SK-N-MC (cell line): Measurements from ENCODE around the gene GTF2IRD1.
A peak's percentile ranks its signal among the peaks of the same experiment; 100 is the strongest.
"Not testable (repeated sequence)": the region's sequence is repeated elsewhere in the genome, so short reads cannot be mapped to it uniquely, and the experiment has no call there.

Experiments used
- DNase-seq: peaks from one replicate; pipeline ENCODE4 v3.0.0-alpha.2; 2011; ENCODE audit warnings: low read depth, low spot score
- H3K27ac ChIP-seq: fragments of 200-600 bp; sonication (generic); 2 replicates; pipeline ENCODE4 v1.5.1; 2016; ENCODE audit warnings: mixed run types
- H3K36me3 ChIP-seq: fragments of 200-600 bp; sonication (generic); 2 replicates; pipeline ENCODE4 v1.6.1; 2017; ENCODE audit warnings: antibody characterized with exemption, low read length, mixed read lengths; ENCODE audit not compliant: insufficient read depth
- H3K4me3 ChIP-seq: fragments of 200-600 bp; sonication (generic); 2 replicates; pipeline ENCODE4 v1.5.1; 2016
- H3K9ac ChIP-seq: fragments of 200-600 bp; sonication (generic); 2 replicates; pipeline ENCODE4 v1.8.0; 2017; ENCODE audit warnings: mixed run types, mixed read lengths; ENCODE audit not compliant: insufficient read length
- H3K9me3 ChIP-seq: fragments of 200-600 bp; sonication (generic); 2 replicates; pipeline ENCODE4 v1.6.1; 2017; ENCODE audit warnings: low read depth, mild to moderate bottlenecking, antibody characterized with exemption, low read length, moderate library complexity, mixed read lengths
- EZH2 ChIP-seq: fragments of 200-600 bp; sonication (generic); IDR thresholded peaks from one replicate; pipeline ENCODE4 v1.6.1; 2017; ENCODE audit warnings: antibody characterized with exemption
- FOXP2 ChIP-seq: optimal IDR thresholded peaks from 2 replicates; pipeline ENCODE3; 2011; ENCODE audit warnings: mild to moderate bottlenecking, moderate library complexity; ENCODE audit not compliant: insufficient read depth; ENCODE audit errors: extremely low read length, control extremely low read depth
- POLR2AphosphoS5 ChIP-seq: IDR thresholded peaks from 2 replicates; pipeline ENCODE4 v1.6.1; 2012; ENCODE audit warnings: mild to moderate bottlenecking, low read depth, low read length, borderline replicate concordance

GTF2IRD1 gene

GRCh38 chr7:74527842-74528241, 74.1 kb downstream of the GTF2IRD1 start:
- no peak for TF ChIP-seq POLR2AphosphoS5
- TF ChIP-seq EZH2: no peak
- TF ChIP-seq FOXP2: no peak

GRCh38 chr7:74528773-74529172, 75.1 kb downstream of the GTF2IRD1 start:
- not testable (repeated sequence) for H3K9me3 ChIP-seq, H3K4me3 ChIP-seq, H3K9ac ChIP-seq, DNase-seq, H3K27ac ChIP-seq
- peaks cover 58% of the 10 kb centered on the region for H3K36me3 ChIP-seq

More at GRCh38 chr7:74527842-74528241, 74.1 kb downstream of the GTF2IRD1 start:
- peaks cover 58% of the 10 kb centered on the region for H3K36me3 ChIP-seq
- H3K27ac ChIP-seq: no peak overlapping the region
- no peaks in the 10 kb centered on the region for H3K9me3 ChIP-seq
- H3K4me3 ChIP-seq: no peak overlapping the region
- DNase-seq: no peak
- H3K9ac ChIP-seq: no peak overlapping the region

GRCh38 chr7:74535951-74536356, 82.2 kb downstream of the GTF2IRD1 start:
- H3K4me3 ChIP-seq: no peak overlapping the region
- H3K27ac ChIP-seq: no peak overlapping the region
- H3K9me3 ChIP-seq: no peaks in the 10 kb centered on the region
- no peak overlapping the region for H3K9ac ChIP-seq
- TF ChIP-seq POLR2AphosphoS5: no peak
- TF ChIP-seq FOXP2: no peak
- no peak for TF ChIP-seq EZH2
- DNase-seq: no peak
- H3K36me3 ChIP-seq: peaks cover 41% of the 10 kb centered on the region

- not testable (repeated sequence) for H3K9ac ChIP-seq, H3K4me3 ChIP-seq, H3K9me3 ChIP-seq, DNase-seq
- peaks cover 30% of the 10 kb centered on the region for H3K36me3 ChIP-seq
- peak overlapping the region; percentile 82 for H3K27ac ChIP-seq
These were observed 88.2 kb downstream of the GTF2IRD1 start for GRCh38 chr7:74541937-74542336.

- no peaks in the 10 kb centered on the region for H3K9me3 ChIP-seq
- peaks cover 33% of the 10 kb centered on the region for H3K36me3 ChIP-seq
- peak overlapping the region; percentile 82 for H3K27ac ChIP-seq
- TF ChIP-seq POLR2AphosphoS5: no peak
- no peak for TF ChIP-seq FOXP2
- TF ChIP-seq EZH2: no peak
- H3K9ac ChIP-seq: no peak overlapping the region
- peak; percentile 72 for DNase-seq
- no peak overlapping the region for H3K4me3 ChIP-seq
These were observed 88.9 kb downstream of the GTF2IRD1 start for GRCh38 chr7:74542558-74543117.

DNA sequence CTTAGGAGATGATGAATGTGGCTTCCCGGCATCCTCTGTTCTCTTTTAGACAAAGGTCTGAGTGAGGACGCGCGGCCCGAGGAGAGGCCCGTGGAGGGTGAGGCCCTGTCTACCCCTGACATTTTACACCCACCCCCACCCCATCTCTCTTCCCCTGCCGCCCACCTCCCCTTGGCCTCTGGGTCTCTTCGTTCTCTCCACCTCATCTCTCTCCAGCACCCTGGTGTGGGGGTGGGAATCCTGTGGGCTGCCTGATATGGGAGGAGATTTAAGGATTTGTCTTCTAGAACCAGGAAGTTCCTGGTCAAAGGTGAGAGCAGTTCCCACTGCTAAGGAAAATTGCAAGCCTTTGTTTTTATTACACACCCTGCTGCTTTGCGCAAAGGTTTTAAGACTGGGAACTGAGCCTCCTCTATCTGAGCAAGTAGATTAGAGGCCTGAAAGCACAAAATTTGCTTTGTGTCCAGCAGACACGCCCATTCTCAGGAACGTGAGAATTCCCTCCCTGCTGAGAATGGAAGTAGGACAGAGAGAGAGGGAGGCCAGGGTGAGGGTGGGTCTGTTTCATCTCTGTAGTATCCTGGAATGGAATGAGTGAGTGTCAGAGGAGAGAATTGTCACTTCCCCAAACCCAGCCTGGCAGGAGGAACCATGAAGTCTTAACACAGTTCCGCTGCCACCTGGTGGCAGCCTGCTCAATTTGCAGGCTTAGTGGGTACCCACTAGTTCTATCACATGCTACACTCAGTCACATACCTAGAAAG, 91.2 kb downstream of the GTF2IRD1 start:
- DNase-seq: peak; percentile 40
- H3K27ac ChIP-seq: peak overlapping the region; percentile 89
- peaks cover 31% of the 10 kb centered on the region for H3K36me3 ChIP-seq
- H3K4me3 ChIP-seq: no peak overlapping the region
- H3K9me3 ChIP-seq: no peaks in the 10 kb centered on the region
- TF ChIP-seq POLR2AphosphoS5: no peak
- H3K9ac ChIP-seq: peak overlapping the region; percentile 32

- Histone ChIP-seq H3K27ac (no peak overlapping the region), H3K9me3 (no peaks in the 10 kb centered on the region)
These were observed 92.2 kb downstream of the GTF2IRD1 start for GRCh38 chr7:74545921-74546320.

DNA sequence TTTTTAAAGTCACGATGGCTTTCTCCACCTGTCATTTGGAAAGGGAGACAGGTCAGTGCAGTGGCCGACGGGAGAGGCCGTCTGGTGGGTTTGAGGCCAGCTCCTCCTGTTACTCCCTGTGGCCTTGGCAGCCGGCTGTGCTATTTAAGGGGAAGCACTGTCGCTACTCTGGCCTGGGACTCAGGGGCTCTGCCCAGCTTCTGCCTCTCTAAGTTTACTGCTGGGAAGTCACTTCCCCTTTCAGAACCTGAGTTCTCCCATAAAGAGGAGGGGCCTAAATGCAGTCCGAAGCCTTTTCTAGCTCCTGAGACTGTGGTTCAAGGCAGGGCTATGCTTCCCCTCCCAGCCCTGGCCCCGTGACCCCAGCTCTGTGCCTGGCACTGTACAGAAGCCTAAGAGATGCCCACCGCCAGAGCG, 99.9 kb downstream of the GTF2IRD1 start:
- H3K36me3 ChIP-seq: peaks cover 27% of the 10 kb centered on the region
- not testable (repeated sequence) for H3K9me3 ChIP-seq, H3K4me3 ChIP-seq, H3K9ac ChIP-seq, DNase-seq, H3K27ac ChIP-seq

More at GRCh38 chr7:74545921-74546320, 92.2 kb downstream of the GTF2IRD1 start:
- TF ChIP-seq EZH2 (no peak), FOXP2 (no peak), POLR2AphosphoS5 (no peak)
- no peak overlapping the region for H3K4me3 ChIP-seq
- no peak for DNase-seq
- no peak overlapping the region for H3K9ac ChIP-seq
- peaks cover 31% of the 10 kb centered on the region for H3K36me3 ChIP-seq

DNA sequence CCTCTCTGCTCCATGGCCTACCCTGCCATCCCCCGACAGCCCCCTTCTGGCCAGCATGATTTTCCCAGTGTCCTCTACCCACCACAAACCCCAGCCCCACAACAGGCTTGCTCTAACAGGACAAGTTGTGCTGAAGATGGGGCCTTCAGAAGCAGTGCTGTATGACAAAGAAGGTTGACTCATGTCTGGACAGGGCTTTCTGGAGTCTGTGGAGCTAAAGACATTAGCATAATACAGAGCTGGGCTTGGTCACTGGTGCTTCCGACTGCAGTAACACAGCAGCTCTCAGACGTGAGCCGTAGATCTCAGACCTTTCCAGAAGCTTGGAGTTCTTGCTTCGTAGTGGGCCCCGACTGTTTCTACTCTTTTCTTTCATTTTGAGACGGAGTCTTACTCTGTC, 100.5 kb downstream of the GTF2IRD1 start:
- H3K9ac ChIP-seq: no peak overlapping the region
- DNase-seq: no peak
- no peak for TF ChIP-seq POLR2AphosphoS5
- no peak for TF ChIP-seq FOXP2
- TF ChIP-seq EZH2: no peak
- H3K36me3 ChIP-seq: peaks cover 28% of the 10 kb centered on the region
- no peaks in the 10 kb centered on the region for H3K9me3 ChIP-seq
- no peak overlapping the region for H3K27ac ChIP-seq
- H3K4me3 ChIP-seq: no peak overlapping the region
